HepG2 (cell line): ENCODE measurements around the gene RPUSD2. TPM values are rescaled to one million over a fixed set of nuclear protein-coding genes. Genes with fewer than 3 reads are reported as not detected.

ENCODE experiments used
- CCAR2 ChIP-seq: fragments of 200-400 bp; formaldehyde crosslinking; optimal IDR thresholded peaks from 2 replicates; pipeline ENCODE3; 2018; ENCODE audit warnings: low read depth, mild to moderate bottlenecking, low read length, moderate library complexity
- CCDC6 ChIP-seq: sonication (generic); formaldehyde crosslinking; IDR thresholded peaks from 2 replicates; pipeline ENCODE4 v1.8.1; 2022; ENCODE audit warnings: mild to moderate bottlenecking, missing genetic modification reagents, moderate library complexity
- CREM ChIP-seq, 2 experiments: sonication (generic) in 1 of 2; formaldehyde crosslinking in 1 of 2; IDR thresholded peaks; 2 replicates each; pipeline versions ENCODE4 v1.4.0 to v1.6.1; 2016 to 2020; ENCODE audit warnings: antibody characterized with exemption in 1 of 2, mild to moderate bottlenecking in 1 of 2, missing genetic modification reagents in 1 of 2
- ELF1 ChIP-seq: sonication (generic); formaldehyde crosslinking; IDR thresholded peaks from 2 replicates; pipeline ENCODE4 v1.4.0; 2020; ENCODE audit warnings: missing genetic modification reagents
- ETV5 ChIP-seq: IDR thresholded peaks from 2 replicates; pipeline ENCODE4 v1.6.1; 2018; ENCODE audit warnings: missing biosample characterization, missing genetic modification reagents, inconsistent platforms, borderline replicate concordance
- ISL2 ChIP-seq: sonication (generic); formaldehyde crosslinking; IDR thresholded peaks from 2 replicates; pipeline ENCODE4 v1.5.0; 2020; ENCODE audit warnings: missing genetic modification reagents
- JUND ChIP-seq: sonication (generic); formaldehyde crosslinking; IDR thresholded peaks from 2 replicates; pipeline ENCODE4 v1.8.0; 2022; ENCODE audit warnings: mild to moderate bottlenecking, missing genetic modification reagents
- KMT2A ChIP-seq: sonication (generic); formaldehyde crosslinking; IDR thresholded peaks from 2 replicates; pipeline ENCODE4 v1.4.0; 2020; ENCODE audit warnings: missing genetic modification reagents
- MXD4 ChIP-seq: IDR thresholded peaks from 2 replicates; pipeline ENCODE4 v1.6.1; 2016; ENCODE audit warnings: mild to moderate bottlenecking, missing biosample characterization, missing genetic modification reagents
- NAIF1 ChIP-seq: sonication (generic); formaldehyde crosslinking; IDR thresholded peaks from 2 replicates; pipeline ENCODE4 v1.5.0; 2020; ENCODE audit warnings: mild to moderate bottlenecking, missing genetic modification reagents, borderline replicate concordance
- NFRKB ChIP-seq: fragments of 450-650 bp; IDR thresholded peaks from 2 replicates; pipeline ENCODE4 v1.6.1; 2017
- PCBP1 ChIP-seq: fragments of 200-400 bp; formaldehyde crosslinking; IDR thresholded peaks from 2 replicates; pipeline ENCODE4 v1.6.1; 2017; ENCODE audit warnings: mild to moderate bottlenecking, low read depth, low read length, borderline replicate concordance
- SP4 ChIP-seq: sonication (generic); formaldehyde crosslinking; IDR thresholded peaks from 2 replicates; pipeline ENCODE4 v1.8.1; 2023; ENCODE audit warnings: mild to moderate bottlenecking, missing genetic modification reagents
- SPEN ChIP-seq: sonication (generic); formaldehyde crosslinking; IDR thresholded peaks from 2 replicates; pipeline ENCODE4 v1.5.1; 2020; ENCODE audit warnings: low read depth, mild to moderate bottlenecking, missing genetic modification reagents
- U2AF2 ChIP-seq: fragments of 200-400 bp; formaldehyde crosslinking; IDR thresholded peaks from 2 replicates; pipeline ENCODE4 v1.6.1; 2017; ENCODE audit warnings: low read depth, mild to moderate bottlenecking, low read length
- YEATS4 ChIP-seq: sonication (generic); formaldehyde crosslinking; IDR thresholded peaks from 2 replicates; pipeline ENCODE4 v1.4.0; 2020; ENCODE audit warnings: missing genetic modification reagents, borderline replicate concordance
- ZNF331 ChIP-seq: sonication (generic); formaldehyde crosslinking; IDR thresholded peaks from 2 replicates; pipeline ENCODE4 v1.4.0; 2020; ENCODE audit warnings: missing genetic modification reagents
- ZNF883 ChIP-seq: sonication (generic); formaldehyde crosslinking; IDR thresholded peaks from 2 replicates; pipeline ENCODE4 v1.5.1; 2020; ENCODE audit warnings: mild to moderate bottlenecking, missing genetic modification reagents; ENCODE audit errors: not compliant biosample characterization
- polyA plus RNA-seq, 8 experiments: library from polyadenylated mRNA; depleted of rRNA in 3 of 8; stranded (reverse) in 7 of 8; unstranded in 1 of 8; fragments of >200 nt; fragmentation: Illumina TruSeq in 4 of 8; extraction: Trizol in 4 of 8; gene quantifications; 2 replicates each; pipeline versions ENCODE4 v1.2.1 to v1.2.3, GENCODE V29; 2011 to 2016; ENCODE audit warnings: low read depth in 4 of 8, missing spikeins in 1 of 8, mixed read lengths in 1 of 8; ENCODE audit not compliant: insufficient read depth in 1 of 8
- total RNA-seq, 5 experiments: library from RNA; depleted of rRNA; stranded (reverse); fragments of >200 nt; fragmentation: Illumina TruSeq; extraction: Trizol; gene quantifications; 2 replicates each; pipeline ENCODE4 v1.2.3, GENCODE V29; 2016; ENCODE audit warnings: low read depth in 1 of 5
- TF ChIP-seq, protein P1 (sequence below): sonication (generic); formaldehyde crosslinking; IDR thresholded peaks from 2 replicates; pipeline ENCODE4 v1.5.1; 2020; ENCODE audit warnings: missing genetic modification reagents, mild to moderate bottlenecking, borderline replicate concordance
- TF ChIP-seq, protein P2 (sequence below): sonication (generic); formaldehyde crosslinking; IDR thresholded peaks from 2 replicates; pipeline ENCODE4 v1.9.0; 2021; ENCODE audit warnings: missing genetic modification reagents, mild to moderate bottlenecking, borderline replicate concordance
- TF ChIP-seq, protein P3 (sequence below): sonication (generic); formaldehyde crosslinking; IDR thresholded peaks from 2 replicates; pipeline ENCODE4 v1.8.0; 2022; ENCODE audit warnings: mild to moderate bottlenecking, missing genetic modification reagents, borderline replicate concordance
- TF ChIP-seq, protein P4 (sequence below): sonication (generic); formaldehyde crosslinking; IDR thresholded peaks from 2 replicates; pipeline ENCODE4 v1.4.0; 2020; ENCODE audit warnings: missing genetic modification reagents

The RPUSD2 gene
- total and polyA plus RNA-seq, 2 of the 13 experiments (the other 11 are each of a cell fraction or from before 2014, with no cell fraction given), result 8.6 to 14.5 TPM

DNA sequence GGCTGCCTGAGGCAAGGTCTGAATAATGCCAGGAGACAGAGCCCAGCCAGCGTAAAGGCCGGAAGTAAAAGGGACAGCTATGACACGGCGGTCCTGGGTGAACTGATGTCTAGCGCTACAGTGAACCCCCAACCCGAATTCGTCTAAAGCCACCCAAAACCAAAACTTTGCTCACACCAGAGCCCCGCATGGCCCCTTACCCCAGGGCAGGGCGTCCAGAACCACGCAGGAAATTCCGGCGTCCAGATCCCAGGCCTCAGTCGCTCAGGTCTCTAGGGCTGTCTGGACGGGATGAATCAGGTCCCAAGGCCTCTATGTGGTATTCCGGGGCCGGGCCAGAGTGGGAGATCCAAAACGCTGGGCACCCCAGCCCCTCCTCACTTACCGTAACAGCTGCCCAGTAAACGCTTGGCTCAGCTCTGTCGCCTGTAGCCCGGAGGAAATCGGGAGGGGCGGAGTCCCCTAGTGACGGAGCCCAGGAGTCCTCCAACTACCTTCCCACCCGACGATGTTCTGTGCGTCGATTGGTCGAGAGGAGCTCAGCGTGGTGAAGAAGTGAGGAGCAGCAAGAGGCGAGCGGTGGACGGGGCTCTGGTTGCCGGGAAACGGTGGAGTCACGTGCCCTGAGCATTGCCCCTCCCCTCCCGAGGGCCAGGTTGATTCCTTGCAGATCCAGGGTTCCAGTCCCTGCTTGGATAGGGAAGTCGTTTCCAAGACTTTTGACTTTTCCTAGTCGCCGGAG is 4.3 kb upstream of the RPUSD2 start, which contains the start of gene CCDC32 (continued):
- TF ChIP-seq MXD4 (CRISPR knock-in tag), result peak; percentile 68; the same call in 1 of the 2 replicates
- TF ChIP-seq CCDC6 (CRISPR knock-in tag), result no peak
- TF ChIP-seq YEATS4 (CRISPR knock-in tag), result peak; percentile 20; the same call in 1 of the 2 replicates
- no peak for TF ChIP-seq JUND (CRISPR knock-in tag)
- no peak for TF ChIP-seq U2AF2
- peak; percentile 29; the same call in 1 of the 2 replicates for TF ChIP-seq NAIF1 (CRISPR knock-in tag)
- TF ChIP-seq, protein P1, sequence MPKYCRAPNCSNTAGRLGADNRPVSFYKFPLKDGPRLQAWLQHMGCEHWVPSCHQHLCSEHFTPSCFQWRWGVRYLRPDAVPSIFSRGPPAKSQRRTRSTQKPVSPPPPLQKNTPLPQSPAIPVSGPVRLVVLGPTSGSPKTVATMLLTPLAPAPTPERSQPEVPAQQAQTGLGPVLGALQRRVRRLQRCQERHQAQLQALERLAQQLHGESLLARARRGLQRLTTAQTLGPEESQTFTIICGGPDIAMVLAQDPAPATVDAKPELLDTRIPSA (CRISPR knock-in tag), result no peak
- TF ChIP-seq PCBP1, result 0 out of 2 replicates have a peak, but pooled peaks have one; percentile 39
- TF ChIP-seq NFRKB, result no peak
- TF ChIP-seq ELF1 (CRISPR knock-in tag), result peak; percentile 36
- TF ChIP-seq, protein P2, sequence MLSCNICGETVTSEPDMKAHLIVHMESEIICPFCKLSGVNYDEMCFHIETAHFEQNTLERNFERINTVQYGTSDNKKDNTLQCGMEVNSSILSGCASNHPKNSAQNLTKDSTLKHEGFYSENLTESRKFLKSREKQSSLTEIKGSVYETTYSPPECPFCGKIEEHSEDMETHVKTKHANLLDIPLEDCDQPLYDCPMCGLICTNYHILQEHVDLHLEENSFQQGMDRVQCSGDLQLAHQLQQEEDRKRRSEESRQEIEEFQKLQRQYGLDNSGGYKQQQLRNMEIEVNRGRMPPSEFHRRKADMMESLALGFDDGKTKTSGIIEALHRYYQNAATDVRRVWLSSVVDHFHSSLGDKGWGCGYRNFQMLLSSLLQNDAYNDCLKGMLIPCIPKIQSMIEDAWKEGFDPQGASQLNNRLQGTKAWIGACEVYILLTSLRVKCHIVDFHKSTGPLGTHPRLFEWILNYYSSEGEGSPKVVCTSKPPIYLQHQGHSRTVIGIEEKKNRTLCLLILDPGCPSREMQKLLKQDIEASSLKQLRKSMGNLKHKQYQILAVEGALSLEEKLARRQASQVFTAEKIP, result no peak
- no peak for TF ChIP-seq ZNF883
- TF ChIP-seq, protein P3, sequence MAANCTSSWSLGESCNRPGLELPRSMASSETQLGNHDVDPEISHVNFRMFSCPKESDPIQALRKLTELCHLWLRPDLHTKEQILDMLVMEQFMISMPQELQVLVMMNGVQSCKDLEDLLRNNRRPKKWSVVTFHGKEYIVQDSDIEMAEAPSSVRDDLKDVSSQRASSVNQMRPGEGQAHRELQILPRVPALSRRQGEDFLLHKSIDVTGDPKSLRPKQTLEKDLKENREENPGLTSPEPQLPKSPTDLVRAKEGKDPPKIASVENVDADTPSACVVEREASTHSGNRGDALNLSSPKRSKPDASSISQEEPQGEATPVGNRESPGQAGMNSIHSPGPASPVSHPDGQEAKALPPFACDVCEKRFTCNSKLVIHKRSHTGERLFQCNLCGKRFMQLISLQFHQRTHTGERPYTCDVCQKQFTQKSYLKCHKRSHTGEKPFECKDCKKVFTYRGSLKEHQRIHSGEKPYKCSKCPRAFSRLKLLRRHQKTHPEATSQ, result no peak
- peak; percentile 29; the same call in 1 of the 2 replicates for TF ChIP-seq ZNF331 (CRISPR knock-in tag)
- peak; percentile 66; the same call in 1 of the 2 replicates for TF ChIP-seq CREM (IDR thresholded peaks at IDR 0.05)
- no peak for TF ChIP-seq CREM (CRISPR knock-in tag; IDR thresholded peaks at IDR 0.05)
- TF ChIP-seq ISL2 (CRISPR knock-in tag), result 0 out of 2 replicates have a peak, but pooled peaks have one; percentile 22
- TF ChIP-seq ETV5 (CRISPR knock-in tag), result peak; percentile 53
- TF ChIP-seq CCAR2, result no peak
- TF ChIP-seq SPEN (CRISPR knock-in tag), result peak; percentile 68
- TF ChIP-seq, protein P4, sequence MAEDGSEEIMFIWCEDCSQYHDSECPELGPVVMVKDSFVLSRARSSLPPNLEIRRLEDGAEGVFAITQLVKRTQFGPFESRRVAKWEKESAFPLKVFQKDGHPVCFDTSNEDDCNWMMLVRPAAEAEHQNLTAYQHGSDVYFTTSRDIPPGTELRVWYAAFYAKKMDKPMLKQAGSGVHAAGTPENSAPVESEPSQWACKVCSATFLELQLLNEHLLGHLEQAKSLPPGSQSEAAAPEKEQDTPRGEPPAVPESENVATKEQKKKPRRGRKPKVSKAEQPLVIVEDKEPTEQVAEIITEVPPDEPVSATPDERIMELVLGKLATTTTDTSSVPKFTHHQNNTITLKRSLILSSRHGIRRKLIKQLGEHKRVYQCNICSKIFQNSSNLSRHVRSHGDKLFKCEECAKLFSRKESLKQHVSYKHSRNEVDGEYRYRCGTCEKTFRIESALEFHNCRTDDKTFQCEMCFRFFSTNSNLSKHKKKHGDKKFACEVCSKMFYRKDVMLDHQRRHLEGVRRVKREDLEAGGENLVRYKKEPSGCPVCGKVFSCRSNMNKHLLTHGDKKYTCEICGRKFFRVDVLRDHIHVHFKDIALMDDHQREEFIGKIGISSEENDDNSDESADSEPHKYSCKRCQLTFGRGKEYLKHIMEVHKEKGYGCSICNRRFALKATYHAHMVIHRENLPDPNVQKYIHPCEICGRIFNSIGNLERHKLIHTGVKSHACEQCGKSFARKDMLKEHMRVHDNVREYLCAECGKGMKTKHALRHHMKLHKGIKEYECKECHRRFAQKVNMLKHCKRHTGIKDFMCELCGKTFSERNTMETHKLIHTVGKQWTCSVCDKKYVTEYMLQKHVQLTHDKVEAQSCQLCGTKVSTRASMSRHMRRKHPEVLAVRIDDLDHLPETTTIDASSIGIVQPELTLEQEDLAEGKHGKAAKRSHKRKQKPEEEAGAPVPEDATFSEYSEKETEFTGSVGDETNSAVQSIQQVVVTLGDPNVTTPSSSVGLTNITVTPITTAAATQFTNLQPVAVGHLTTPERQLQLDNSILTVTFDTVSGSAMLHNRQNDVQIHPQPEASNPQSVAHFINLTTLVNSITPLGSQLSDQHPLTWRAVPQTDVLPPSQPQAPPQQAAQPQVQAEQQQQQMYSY, result no peak
- TF ChIP-seq SP4 (CRISPR knock-in tag), result peak; percentile 86
- TF ChIP-seq KMT2A (CRISPR knock-in tag), result peak; percentile 75
